Gastrocnemius medialis (tissue), 4 donors: Measurements from ENCODE around the gene WRAP53. TPM values are rescaled to one million over a fixed set of nuclear protein-coding genes. Genes with fewer than 3 reads are reported as not detected.

ENCODE experiments used
- ATAC-seq, 2 donors: fragments of 150-250 bp; one replicate each; pipeline ENCODE4 v1.9.1; 2016
- DNase-seq, 2 donors: peaks; one replicate each; pipeline ENCODE4 v3.0.0-alpha.2; 2019
- H3K27ac ChIP-seq, 4 donors: fragments of 200-600 bp; sonication (generic); 1 replicate in 1 of 4; 2 replicates in 3 of 4; pipeline ENCODE4 v1.5.1; 2016 to 2018; ENCODE audit warnings: mild to moderate bottlenecking in 2 of 4, moderate library complexity in 1 of 4
- H3K27me3 ChIP-seq, 3 donors: fragments of 200-600 bp; sonication (generic) in 2 of 3; 1 replicate in 1 of 3; 2 replicates in 2 of 3; pipeline versions ENCODE4 v1.5.1 to v1.6.0; 2016 to 2019; ENCODE audit warnings: mild to moderate bottlenecking in 1 of 3, moderate library complexity in 1 of 3
- H3K36me3 ChIP-seq, 2 donors: fragments of 200-600 bp; sonication (generic) in 1 of 2; one replicate each; pipeline ENCODE4 v1.5.1; 2017 to 2018
- H3K4me1 ChIP-seq, 2 donors: fragments of 200-600 bp; sonication (generic) in 1 of 2; one replicate each; pipeline ENCODE4 v1.5.1; 2016 to 2017; ENCODE audit warnings: mild to moderate bottlenecking in 2 of 2
- H3K4me3 ChIP-seq, 4 donors: fragments of 200-600 bp; sonication (generic) in 3 of 4; 1 replicate in 1 of 4; 2 replicates in 3 of 4; pipeline ENCODE4 v1.5.1; 2016 to 2019; ENCODE audit warnings: mild to moderate bottlenecking in 2 of 4
- H3K9me3 ChIP-seq, 3 donors: fragments of 200-600 bp; sonication (generic) in 2 of 3; 1 replicate in 1 of 3; 2 replicates in 2 of 3; pipeline ENCODE4 v1.5.1; 2016 to 2019
- CTCF ChIP-seq, 5 experiments: fragments of 450-650 bp in 3 of 5; fragments of 200-600 bp in 2 of 5; sonication (generic) in 2 of 5; IDR thresholded peaks in 4 of 5; conservative IDR thresholded peaks in 1 of 5; 1 replicate in 4 of 5; 2 replicates in 1 of 5; pipeline ENCODE4 v1.5.1; 2016 to 2019; ENCODE audit warnings: antibody characterized with exemption in 5 of 5, mild to moderate bottlenecking in 3 of 5, moderate library complexity in 3 of 5
- POLR2A ChIP-seq, 2 donors: fragments of 450-650 bp; IDR thresholded peaks; one replicate each; pipeline ENCODE4 v1.6.1; 2017; ENCODE audit warnings: antibody characterized with exemption in 2 of 2, mild to moderate bottlenecking in 2 of 2, moderate library complexity in 2 of 2
- in situ Hi-C, 4 donors: fragments of 200-750 bp; cut with MboI; loops; one replicate each; pipeline versions ENCODE4 v1.15.0 to v1.8.0; 2017; ENCODE audit warnings: low sequenced_read_pairs in 4 of 4
- intact Hi-C: fragments of 100-400 bp; cut with DNase I; formaldehyde crosslinking; loops from one replicate; pipeline ENCODE4 v1.15.1; 2023; ENCODE audit warnings: low total_unique reads
- total RNA-seq, 4 donors: library from RNA; depleted of rRNA; stranded (reverse); fragments of >200 nt; gene quantifications; one replicate each; pipeline versions ENCODE4 v1.1.0 to v1.2.3, GENCODE V29; 2016

The WRAP53 gene
- total RNA-seq, 4 donors from 2014 or later, result 2.6 to 5.8 (median 3.7) TPM

DNA sequence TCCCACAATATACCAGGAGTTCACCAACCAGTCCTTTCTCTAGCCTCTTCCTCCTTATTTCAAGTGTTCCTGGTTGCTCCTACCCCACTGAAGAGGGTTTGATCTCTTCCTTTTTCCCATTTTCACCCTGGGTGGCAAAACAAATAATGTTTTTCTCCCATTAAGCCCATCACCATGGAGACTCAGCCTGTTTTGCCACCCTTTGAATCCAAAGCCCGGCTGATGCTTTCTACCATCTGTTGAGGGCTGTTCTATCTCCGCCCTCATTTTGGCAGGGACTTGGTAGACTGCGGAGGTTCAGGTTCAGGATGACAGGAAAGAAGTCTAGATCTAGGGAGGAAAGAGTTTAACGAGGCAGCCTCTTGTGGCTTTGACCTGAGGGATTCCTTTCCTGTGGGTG lies 31.8 kb downstream of the WRAP53 start:
- in situ Hi-C loops (no loop called here), intact Hi-C loops (no loop called here)
- DNase-seq (no peak), ATAC-seq (no peak)
- Histone ChIP-seq H3K4me3 (no peak overlapping the region), H3K27me3 (peaks cover 36 to 60% (median 44%) of the 10 kb centered on the region in 3 donors), H3K27ac (no peak overlapping the region), H3K9me3 (no peaks in the 10 kb centered on the region), H3K36me3 (no peaks in the 10 kb centered on the region), H3K4me1 (peaks cover 3 to 16% of the 10 kb centered on the region in 2 donors)
- no peak for TF ChIP-seq CTCF (IDR thresholded peaks at IDR 0.05 in 4 of 5, conservative IDR thresholded peaks at IDR 0.05 in 1 of 5)
- no peak for TF ChIP-seq POLR2A (IDR thresholded peaks at IDR 0.05)

GRCh38 chr17:7721612-7722011 lies 33.3 kb downstream of the WRAP53 start:
- peaks cover 21 to 45% (median 29%) of the 10 kb centered on the region in 3 donors for H3K27me3 ChIP-seq
- ATAC-seq (no peak), DNase-seq (no peak)
- in situ Hi-C loops, result no loop called here
- H3K27ac ChIP-seq, result no peak overlapping the region
- H3K9me3 ChIP-seq, result no peaks in the 10 kb centered on the region
- H3K36me3 ChIP-seq, result no peaks in the 10 kb centered on the region
- H3K4me1 ChIP-seq, result peaks cover 3 to 12% of the 10 kb centered on the region in 2 donors
- TF ChIP-seq POLR2A (IDR thresholded peaks at IDR 0.05) (no peak), CTCF (IDR thresholded peaks at IDR 0.05 in 4 of 5, conservative IDR thresholded peaks at IDR 0.05 in 1 of 5) (no peak)
- intact Hi-C loops, result no loop called here
- no peak overlapping the region for H3K4me3 ChIP-seq

- TF ChIP-seq CTCF (IDR thresholded peaks at IDR 0.05 in 4 of 5, conservative IDR thresholded peaks at IDR 0.05 in 1 of 5) (no peak), POLR2A (IDR thresholded peaks at IDR 0.05) (no peak)
- Histone ChIP-seq H3K4me3 (no peak overlapping the region), H3K4me1 (no peaks in the 10 kb centered on the region), H3K9me3 (no peaks in the 10 kb centered on the region), H3K36me3 (no peaks in the 10 kb centered on the region), H3K27ac (no peak overlapping the region), H3K27me3 (peaks cover 0 to 7% (median 6%) of the 10 kb centered on the region in 3 donors)
- DNase-seq, result no peak
- intact Hi-C loops, result no loop called here
- no peak for ATAC-seq
- in situ Hi-C loops, result loop anchor here in 2 of 4 donors (25.0 kb wide), 2 partner anchors 159 to 259 kb away; partner anchors contain the start of gene CHD3 (in 1 of the 2)
Observed at GRCh38 chr17:7727886-7728285, 39.6 kb downstream of the WRAP53 start.

DNA sequence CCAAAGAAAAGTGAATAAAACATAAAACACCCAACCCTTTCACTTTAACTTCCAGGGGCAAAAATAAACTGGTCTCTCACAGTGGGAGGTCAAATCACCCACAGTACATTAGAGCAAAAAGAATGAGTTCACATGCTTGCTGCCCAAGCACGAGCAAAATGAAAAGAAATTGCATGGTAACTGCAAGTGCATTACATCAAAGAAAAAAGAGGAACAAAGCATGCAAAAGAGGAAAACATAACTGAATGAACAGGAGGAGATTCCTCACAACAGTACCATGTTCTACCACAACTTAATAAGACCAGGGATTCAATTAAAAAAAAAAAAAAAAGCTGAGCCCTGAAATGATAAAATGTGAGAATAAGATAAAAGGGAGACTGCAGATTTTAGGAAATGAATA lies 41.5 kb downstream of the WRAP53 start:
- DNase-seq (no peak), ATAC-seq (no peak)
- no peaks in the 10 kb centered on the region for H3K9me3 ChIP-seq
- intact Hi-C loops (no loop called here), in situ Hi-C loops (loop anchor here in 2 of 4 donors (25.0 kb wide), 2 partner anchors 157 to 257 kb away; partner anchors contain the start of gene CHD3 (in 1 of the 2))
- no peak overlapping the region for H3K4me3 ChIP-seq
- no peak overlapping the region for H3K27ac ChIP-seq
- H3K4me1 ChIP-seq, result no peaks in the 10 kb centered on the region
- H3K27me3 ChIP-seq, result no peaks in the 10 kb centered on the region
- no peak for TF ChIP-seq CTCF (IDR thresholded peaks at IDR 0.05 in 4 of 5, conservative IDR thresholded peaks at IDR 0.05 in 1 of 5)
- no peak for TF ChIP-seq POLR2A (IDR thresholded peaks at IDR 0.05)
- H3K36me3 ChIP-seq, result no peaks in the 10 kb centered on the region
